HUES64 (cell line): ENCODE data around the gene RXRB.
"Not testable (repeated sequence)": the region's sequence is repeated elsewhere in the genome, so short reads cannot be mapped to it uniquely, and the experiment has no call there.

Experiments
- H3K27ac ChIP-seq: 2 replicates; pipeline ENCODE4 v1.7.0; 2013; ENCODE audit warnings: low read depth, low read length, inconsistent platforms
- H3K27me3 ChIP-seq: 2 replicates; pipeline ENCODE4 v1.6.1; 2013; ENCODE audit warnings: mild to moderate bottlenecking, low read length; ENCODE audit not compliant: insufficient read depth
- H3K36me3 ChIP-seq: 2 replicates; pipeline ENCODE4 v1.6.1; 2013; ENCODE audit warnings: mild to moderate bottlenecking, low read length; ENCODE audit not compliant: insufficient read depth
- H3K4me1 ChIP-seq: 2 replicates; pipeline ENCODE4 v1.6.1; 2013; ENCODE audit warnings: mild to moderate bottlenecking, low read length, moderate library complexity; ENCODE audit not compliant: insufficient read depth
- H3K4me3 ChIP-seq: 2 replicates; pipeline ENCODE4 v1.5.1; 2013; ENCODE audit warnings: mild to moderate bottlenecking, low read length, moderate library complexity
- H3K9ac ChIP-seq: 2 replicates; pipeline ENCODE4 v1.6.1; 2013; ENCODE audit warnings: mild to moderate bottlenecking, low read depth, low read length
- H3K9me3 ChIP-seq: 2 replicates; pipeline ENCODE4 v1.6.1; 2013; ENCODE audit warnings: low read depth, low read length; ENCODE audit not compliant: insufficient read depth
- WGBS: fragments of 150-250, 120-280 bp; methylation state at CpG from one replicate; pipeline ENCODE4 v1.1.7; 2013; ENCODE audit warnings: missing lambda C conversion rate; 5-methylcytosine and 5-hydroxymethylcytosine counted together

Gene RXRB

GRCh38 chr6:33235221-33235634 is 34.8 kb upstream of the RXRB start:
- H3K4me3 ChIP-seq, result 0 out of 2 replicates have a peak overlapping the region, but pooled peaks have one; percentile 3
- H3K9ac ChIP-seq, result no peak overlapping the region
- peaks cover 2% of the 10 kb centered on the region for H3K27me3 ChIP-seq
- H3K4me1 ChIP-seq, result peaks cover 9% of the 10 kb centered on the region
- no peak overlapping the region for H3K27ac ChIP-seq
- no peaks in the 10 kb centered on the region for H3K36me3 ChIP-seq
- H3K9me3 ChIP-seq, result no peaks in the 10 kb centered on the region
- 12% methylated on average over 6 of the region's 6 CpGs for WGBS

GRCh38 chr6:33226503-33227120 is 26.1 kb upstream of the RXRB start:
- Histone ChIP-seq H3K4me3 (peak overlapping the region; percentile 26; the same call in 1 of the 2 replicates), H3K27ac (peak overlapping the region; percentile 78; the same call in 1 of the 2 replicates), H3K27me3 (peaks cover 17% of the 10 kb centered on the region), H3K4me1 (peaks cover 17% of the 10 kb centered on the region), H3K9ac (peak overlapping the region; percentile 20; the same call in 1 of the 2 replicates)
- not testable (repeated sequence) for H3K36me3 ChIP-seq, H3K9me3 ChIP-seq
- WGBS, result 20% methylated on average over 12 of the region's 14 CpGs

GRCh38 chr6:33217681-33218080 is 17.2 kb upstream of the RXRB start:
- no peaks in the 10 kb centered on the region for H3K36me3 ChIP-seq
- peaks cover 99% of the 10 kb centered on the region for H3K27me3 ChIP-seq
- H3K27ac ChIP-seq, result no peak overlapping the region
- H3K9me3 ChIP-seq, result no peaks in the 10 kb centered on the region
- 38% methylated on average over 3 of the region's 3 CpGs for WGBS
- no peak overlapping the region for H3K9ac ChIP-seq
- H3K4me3 ChIP-seq, result no peak overlapping the region
- H3K4me1 ChIP-seq, result peaks cover 7% of the 10 kb centered on the region

- Histone ChIP-seq H3K4me1 (peaks cover 11% of the 10 kb centered on the region), H3K9ac (no peak overlapping the region), H3K27me3 (peaks cover 99% of the 10 kb centered on the region), H3K4me3 (no peak overlapping the region), H3K36me3 (no peaks in the 10 kb centered on the region), H3K9me3 (no peaks in the 10 kb centered on the region), H3K27ac (no peak overlapping the region)
- whole genome bisulfite sequencing, result 88% methylated on average over 6 of the region's 6 CpGs
Observed at GRCh38 chr6:33217246-33217645, 16.8 kb upstream of the RXRB start.

- peaks cover 99% of the 10 kb centered on the region for H3K27me3 ChIP-seq
Observed at GRCh38 chr6:33216117-33216649, 15.7 kb upstream of the RXRB start.

GRCh38 chr6:33215271-33216116 is 15.0 kb upstream of the RXRB start:
- H3K4me1 ChIP-seq, result peaks cover 13% of the 10 kb centered on the region
- no peak overlapping the region for H3K27ac ChIP-seq
- H3K4me3 ChIP-seq, result no peak overlapping the region
- H3K9ac ChIP-seq, result no peak overlapping the region
- H3K27me3 ChIP-seq, result peaks cover 99% of the 10 kb centered on the region
- 63% methylated on average over 9 of the region's 9 CpGs for WGBS
- H3K9me3 ChIP-seq, result no peaks in the 10 kb centered on the region
- peaks cover 4% of the 10 kb centered on the region for H3K36me3 ChIP-seq

More at GRCh38 chr6:33216117-33216649, 15.7 kb upstream of the RXRB start:
- WGBS, result 85% methylated on average over 4 of the region's 4 CpGs
- H3K27ac ChIP-seq, result no peak overlapping the region
- H3K4me3 ChIP-seq, result no peak overlapping the region
- peaks cover 13% of the 10 kb centered on the region for H3K4me1 ChIP-seq
- H3K9ac ChIP-seq, result no peak overlapping the region
- H3K9me3 ChIP-seq, result no peaks in the 10 kb centered on the region
- H3K36me3 ChIP-seq, result no peaks in the 10 kb centered on the region

- peaks cover 86% of the 10 kb centered on the region for H3K27me3 ChIP-seq
- no peaks in the 10 kb centered on the region for H3K9me3 ChIP-seq
- H3K36me3 ChIP-seq, result peaks cover 15% of the 10 kb centered on the region
- H3K27ac ChIP-seq, result no peak overlapping the region
- H3K4me1 ChIP-seq, result peaks cover 15% of the 10 kb centered on the region
- 18% methylated on average over 9 of the region's 9 CpGs for WGBS
- H3K9ac ChIP-seq, result peak overlapping the region; percentile 46; the same call in 1 of the 2 replicates
- H3K4me3 ChIP-seq, result peak overlapping the region; percentile 69
Observed at GRCh38 chr6:33213989-33214335, 13.5 kb upstream of the RXRB start.

- under 1% methylated on average over 41 of the region's 43 CpGs for WGBS
- Histone ChIP-seq H3K4me3 (peak overlapping the region; percentile 69), H3K9me3 (no peaks in the 10 kb centered on the region), H3K4me1 (peaks cover 17% of the 10 kb centered on the region), H3K27ac (no peak overlapping the region), H3K27me3 (peaks cover 83% of the 10 kb centered on the region), H3K36me3 (peaks cover 15% of the 10 kb centered on the region), H3K9ac (peak overlapping the region; percentile 46)
Observed at GRCh38 chr6:33213166-33213988, 12.9 kb upstream of the RXRB start.

- Histone ChIP-seq H3K36me3 (peaks cover 15% of the 10 kb centered on the region), H3K4me3 (peak overlapping the region; percentile 69), H3K4me1 (peaks cover 17% of the 10 kb centered on the region), H3K9me3 (no peaks in the 10 kb centered on the region), H3K27ac (no peak overlapping the region), H3K9ac (peak overlapping the region; percentile 46), H3K27me3 (peaks cover 82% of the 10 kb centered on the region)
- 6% methylated on average over 6 of the region's 6 CpGs for WGBS
Observed at GRCh38 chr6:33212857-33213165, 12.3 kb upstream of the RXRB start.

- Histone ChIP-seq H3K27ac (no peak overlapping the region), H3K27me3 (peaks cover 82% of the 10 kb centered on the region), H3K36me3 (peaks cover 15% of the 10 kb centered on the region), H3K4me3 (no peak overlapping the region), H3K9me3 (no peaks in the 10 kb centered on the region), H3K9ac (no peak overlapping the region), H3K4me1 (peaks cover 17% of the 10 kb centered on the region)
- 62% methylated on average over 15 of the region's 18 CpGs for WGBS
Observed at GRCh38 chr6:33211666-33212422, 11.4 kb upstream of the RXRB start.
